Sciatic nerve (tissue), 2 donors: ENCODE data around the gene CYB5A. TPM values are rescaled to one million over a fixed set of nuclear protein-coding genes. Genes with fewer than 3 reads are reported as not detected.
"Not testable (repeated sequence)": the region's sequence is repeated elsewhere in the genome, so short reads cannot be mapped to it uniquely, and the experiment has no call there.

Source experiments
- ATAC-seq: fragments of 200-7000 bp; cut with Tn5 transposase; one replicate; pipeline ENCODE4 v1.9.1; 2020; ENCODE audit warnings: mild to moderate bottlenecking, moderate library complexity
- DNase-seq: peaks from one replicate; pipeline ENCODE4 v3.0.0-alpha.2; 2020; ENCODE audit warnings: low spot score
- intact Hi-C: fragments of 100-400 bp; cut with DNase I; formaldehyde crosslinking; loops from one replicate; pipeline ENCODE4 v1.14.2; 2022
- total RNA-seq: library from RNA; stranded (reverse); fragmentation: NEBNext Ultra II Directional; extraction: Animal tissue kit (Norgen Biotek cat#: 25700); gene quantifications from one replicate; pipeline ENCODE4 v1.2.1, GENCODE V29; 2021
- donor health status: DM: no; HTN: no; CAD: no.
- donor health status: DM: no; HTN: no; CAD: no.

CYB5A gene
- total RNA-seq, 1 donor from 2014 or later, result 117 TPM

DNA sequence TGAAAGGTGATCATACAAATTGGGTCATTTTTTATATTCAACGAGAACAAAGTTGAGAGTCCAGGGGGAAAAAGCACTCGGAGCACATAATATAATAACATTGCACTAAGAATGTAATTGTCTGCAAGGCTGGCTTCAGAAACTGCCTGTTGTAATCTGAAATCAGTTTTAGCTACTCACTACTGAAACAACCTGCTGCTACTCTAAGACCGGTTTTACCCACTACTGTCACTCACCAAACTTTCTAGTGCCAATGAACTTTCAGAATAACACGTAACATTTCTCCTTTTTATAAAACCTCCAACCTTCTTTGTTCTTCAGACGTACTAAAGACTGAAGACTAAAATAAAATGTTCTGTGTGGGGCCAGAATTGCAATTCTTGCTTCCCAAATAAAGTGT is 11.5 kb upstream of the CYB5A start:
- intact Hi-C loops, result no loop called here
- DNase-seq (no peak), ATAC-seq (no peak)

DNA sequence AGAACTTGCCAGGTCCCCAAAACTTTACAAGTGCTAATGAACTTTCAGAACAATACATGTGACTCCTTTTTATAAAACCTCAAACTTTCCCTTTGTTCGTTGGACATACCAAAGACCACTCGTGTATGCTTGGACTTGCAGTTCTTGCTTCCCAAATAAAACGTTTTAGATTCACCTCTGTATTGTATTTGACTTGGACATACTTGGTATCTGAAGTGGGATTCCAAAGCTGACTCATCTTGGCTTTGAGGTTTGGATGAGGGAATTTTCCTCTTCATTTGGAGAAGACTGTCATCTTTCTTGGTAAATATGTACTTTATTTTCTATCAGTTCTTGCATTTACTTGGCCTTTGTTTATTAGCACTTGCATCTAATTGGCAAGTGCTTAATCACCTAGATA is 8.0 kb upstream of the CYB5A start:
- ATAC-seq, result no peak
- intact Hi-C loops, result no loop called here
- no peak for DNase-seq

DNA sequence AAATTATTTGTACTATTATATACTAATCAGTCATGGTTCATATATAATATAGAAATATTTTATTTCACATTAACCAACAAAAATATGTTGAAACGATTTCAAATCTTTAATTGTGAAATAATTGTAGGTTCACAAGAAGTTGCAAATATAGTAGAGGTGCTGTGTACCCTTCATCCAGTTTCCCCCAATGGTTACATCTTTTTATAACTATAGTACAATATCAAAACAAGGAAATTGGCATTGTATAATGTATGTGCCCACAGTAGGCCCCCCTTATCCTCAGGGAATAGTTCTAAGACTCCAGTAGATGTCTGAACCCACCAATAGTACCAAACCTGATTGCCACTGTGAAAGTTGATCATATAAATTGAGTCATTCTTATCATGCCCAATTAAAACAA is 7.4 kb upstream of the CYB5A start:
- DNase-seq, result no peak
- intact Hi-C loops, result no loop called here
- no peak for ATAC-seq

DNA sequence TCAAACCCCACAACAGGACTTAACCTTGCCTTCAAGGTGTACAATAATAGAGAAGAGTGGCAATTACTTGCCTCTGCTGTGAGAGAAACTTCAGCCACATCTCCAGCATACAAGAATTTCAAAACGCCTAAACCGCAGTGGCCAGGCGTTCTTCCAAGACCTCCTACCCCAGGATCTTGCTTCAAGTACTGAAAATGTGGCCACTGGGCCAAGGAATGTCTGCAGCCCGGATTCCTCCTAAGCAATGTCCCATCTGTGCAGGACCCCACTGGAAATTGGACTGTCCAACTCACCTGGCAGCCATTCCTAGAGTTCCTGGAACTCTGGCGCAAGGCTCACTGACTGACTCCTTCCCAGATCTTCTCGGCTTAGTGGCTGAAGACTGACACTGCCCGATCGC is 2.8 kb upstream of the CYB5A start:
- DNase-seq, result no peak
- intact Hi-C loops, result no loop called here
- no peak for ATAC-seq

DNA sequence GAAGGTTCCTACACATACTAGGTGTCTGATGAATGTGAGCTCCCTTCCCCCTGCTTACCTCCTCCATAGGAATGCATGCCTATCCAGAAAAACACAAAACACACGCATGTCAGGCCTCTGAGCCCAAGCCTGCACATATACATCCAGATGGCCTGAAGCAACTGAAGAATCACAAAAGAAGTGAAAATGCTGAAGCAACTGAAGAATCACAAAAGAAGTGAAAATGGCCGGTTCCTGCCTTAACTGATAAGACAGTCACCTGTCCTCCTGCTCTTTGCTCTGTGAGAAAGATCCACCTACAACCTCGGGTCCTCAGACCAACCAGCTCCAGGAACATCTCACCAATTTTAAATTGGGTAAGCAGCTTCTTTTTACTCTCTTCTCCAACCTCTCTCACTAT is 1.2 kb upstream of the CYB5A start:
- ATAC-seq, DNase-seq, intact Hi-C loops: not testable (repeated sequence)

DNA sequence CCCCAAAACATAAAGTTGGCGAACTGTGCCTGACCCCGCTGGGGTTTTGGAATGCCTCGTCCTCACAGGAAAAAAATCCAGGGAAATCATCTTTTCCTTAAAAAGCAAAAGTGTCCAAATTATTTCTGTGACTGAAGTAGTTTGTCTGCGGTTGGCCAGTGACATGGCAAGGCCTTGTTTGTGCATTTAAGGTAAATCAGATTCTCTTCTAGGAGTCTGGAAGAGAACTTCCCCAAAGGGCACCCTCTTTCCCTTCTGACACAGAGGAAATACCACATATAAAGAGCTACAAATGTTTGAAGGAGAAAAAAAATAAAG is 737 bp upstream of the CYB5A start:
- intact Hi-C loops, result no loop called here
- DNase-seq, result no peak
- ATAC-seq, result no peak

DNA sequence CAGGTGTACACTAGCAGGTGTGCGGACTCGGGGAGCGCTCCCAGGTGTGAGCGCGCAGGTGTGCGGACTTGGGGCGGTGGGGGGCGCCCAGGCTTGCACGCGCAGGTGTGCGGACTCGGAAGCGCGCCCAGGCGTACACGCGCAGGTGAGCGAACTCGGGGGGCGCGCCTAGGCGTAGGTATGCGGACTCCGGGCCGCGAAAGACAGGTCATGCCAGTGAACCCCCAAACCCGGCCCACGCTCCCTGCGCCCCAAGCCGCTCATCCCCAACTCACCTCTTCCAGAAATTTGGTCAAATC is 342 bp downstream of the CYB5A start:
- DNase-seq (peak; percentile 67), ATAC-seq (no peak)
- intact Hi-C loops, result no loop called here

DNA sequence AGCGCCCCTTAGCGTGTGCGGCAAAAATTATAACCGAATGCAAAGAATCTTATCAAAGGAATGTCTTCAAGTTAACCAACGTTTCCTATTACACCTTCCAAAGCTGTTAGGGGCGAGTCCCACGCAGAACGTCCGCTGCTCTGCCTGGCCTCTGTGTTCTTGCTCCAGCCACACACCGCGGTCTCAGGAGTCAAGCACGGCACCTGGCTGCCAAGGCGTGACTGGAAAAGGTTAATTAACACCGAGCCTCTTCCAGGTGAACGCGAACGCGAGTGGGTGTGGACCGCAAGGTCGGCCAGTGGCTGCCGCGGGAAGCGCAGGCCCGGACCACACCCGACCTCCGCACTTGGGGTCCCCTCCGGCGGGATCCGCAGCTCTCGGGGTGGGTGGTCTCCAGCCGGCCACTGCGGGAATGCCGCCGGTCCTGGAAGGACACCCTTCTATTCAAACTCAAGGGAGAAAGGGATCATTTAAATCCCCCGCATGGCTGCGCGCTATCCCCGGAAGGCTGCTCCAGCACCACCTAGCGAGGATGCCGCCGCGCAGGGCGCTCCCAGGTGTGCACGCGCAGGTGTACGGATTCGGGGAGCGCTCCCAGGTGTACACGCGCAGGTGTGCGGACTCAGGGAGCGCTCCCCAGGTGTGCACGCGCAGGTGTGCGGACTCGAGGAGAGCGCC is 830 bp downstream of the CYB5A start:
- ATAC-seq (peak; percentile 1), DNase-seq (peak; percentile 68)
- intact Hi-C loops, result no loop called here

DNA sequence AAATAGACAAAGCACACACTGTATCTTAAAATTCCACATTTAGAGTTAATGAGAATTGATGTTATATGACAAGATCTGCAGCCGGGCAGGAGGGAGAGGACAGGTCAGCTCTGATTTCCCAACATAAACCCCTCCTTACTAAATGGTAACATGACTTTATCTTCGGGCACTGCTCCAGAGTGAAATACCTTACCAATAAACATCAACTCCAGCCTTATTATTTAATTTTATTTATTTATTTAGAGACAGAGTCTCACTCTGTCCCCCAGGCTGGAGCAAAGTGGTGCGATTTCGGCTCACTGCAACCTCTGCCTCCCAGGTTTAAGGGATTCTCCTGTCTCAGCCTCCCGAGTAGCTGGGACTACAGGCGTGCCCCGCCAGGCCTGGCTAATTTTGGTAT is 1.7 kb downstream of the CYB5A start:
- DNase-seq (no peak), ATAC-seq (no peak)
- intact Hi-C loops, result no loop called here

DNA sequence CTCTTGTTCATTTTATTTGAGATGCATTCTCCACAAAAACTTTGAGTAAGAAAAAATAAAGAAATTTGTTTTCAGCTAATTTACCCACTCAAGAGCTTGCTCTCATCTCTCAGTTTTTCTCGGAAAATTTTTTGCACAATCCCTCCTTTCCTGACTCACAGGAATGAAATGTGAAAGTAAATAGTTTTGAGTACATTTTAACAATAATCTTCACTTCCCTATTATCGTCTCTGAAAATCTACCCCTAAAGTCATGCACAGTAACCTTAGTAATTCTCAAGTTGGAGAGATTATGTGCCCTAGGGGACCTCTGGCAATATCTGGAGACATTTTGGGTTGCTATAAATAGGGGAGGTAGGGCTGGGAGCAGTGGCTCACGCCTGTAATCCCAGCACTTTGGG is 2.6 kb downstream of the CYB5A start:
- intact Hi-C loops, result no loop called here
- DNase-seq (no peak), ATAC-seq (peak; percentile 0)

DNA sequence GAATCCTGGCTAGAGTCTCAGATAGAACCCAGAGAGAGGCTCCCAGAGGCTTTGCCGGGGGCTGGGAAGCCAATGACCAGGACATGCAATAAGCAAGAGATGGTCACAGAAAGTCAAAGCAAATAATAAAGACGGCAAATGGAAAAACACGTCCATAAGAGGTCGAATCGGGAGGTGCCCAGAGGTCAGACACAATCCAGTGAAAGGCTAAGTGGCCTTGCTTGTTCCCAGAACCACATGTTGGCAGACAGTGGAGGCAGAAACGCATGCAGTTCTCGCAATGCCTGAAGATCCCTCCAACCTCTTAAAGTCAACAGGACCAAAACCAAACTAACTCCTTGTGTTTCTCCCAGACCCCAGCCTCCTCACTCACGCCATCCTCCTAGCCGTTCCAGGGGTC is 3.0 kb downstream of the CYB5A start:
- no peak for DNase-seq
- intact Hi-C loops, result no loop called here
- peak; percentile 27 for ATAC-seq

DNA sequence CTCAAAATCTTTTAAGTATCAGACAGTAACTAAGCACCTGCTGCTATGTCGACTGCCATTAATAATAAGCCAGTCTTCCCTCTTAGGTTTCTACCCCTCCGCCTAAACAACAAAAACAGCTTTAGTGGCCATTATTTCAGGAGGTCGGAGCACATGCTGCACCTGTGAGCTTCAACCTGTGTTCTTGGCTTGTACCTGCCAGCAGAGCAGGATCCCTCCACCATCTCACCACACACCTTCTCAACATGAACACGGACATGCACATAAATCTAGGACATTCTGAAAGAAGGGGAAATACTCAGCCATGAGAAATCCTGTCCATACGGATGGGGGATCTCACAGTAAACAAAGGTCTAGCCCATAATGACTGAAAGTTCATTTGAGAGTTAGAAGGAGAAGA is 3.7 kb downstream of the CYB5A start:
- DNase-seq, result no peak
- intact Hi-C loops, result no loop called here
- ATAC-seq, result no peak

DNA sequence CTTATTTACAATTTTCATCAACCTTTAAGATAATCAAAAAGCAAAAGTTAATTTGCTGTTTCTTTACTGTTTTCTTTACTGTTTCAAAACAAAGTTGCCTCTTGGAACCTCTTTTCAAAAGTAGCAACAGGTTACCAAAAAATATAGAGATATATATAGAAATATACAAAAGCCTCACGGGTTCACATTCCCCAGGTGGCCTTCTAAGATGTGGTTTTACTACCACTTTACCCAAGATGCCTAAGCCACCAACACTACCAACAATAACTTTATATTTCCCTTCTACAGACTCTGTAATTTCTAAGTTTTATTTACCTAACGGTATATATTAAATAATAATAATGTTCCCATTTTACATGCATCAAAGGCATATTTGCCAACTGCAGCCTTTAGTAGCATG is 4.9 kb downstream of the CYB5A start:
- DNase-seq (no peak), ATAC-seq (no peak)
- intact Hi-C loops, result no loop called here

DNA sequence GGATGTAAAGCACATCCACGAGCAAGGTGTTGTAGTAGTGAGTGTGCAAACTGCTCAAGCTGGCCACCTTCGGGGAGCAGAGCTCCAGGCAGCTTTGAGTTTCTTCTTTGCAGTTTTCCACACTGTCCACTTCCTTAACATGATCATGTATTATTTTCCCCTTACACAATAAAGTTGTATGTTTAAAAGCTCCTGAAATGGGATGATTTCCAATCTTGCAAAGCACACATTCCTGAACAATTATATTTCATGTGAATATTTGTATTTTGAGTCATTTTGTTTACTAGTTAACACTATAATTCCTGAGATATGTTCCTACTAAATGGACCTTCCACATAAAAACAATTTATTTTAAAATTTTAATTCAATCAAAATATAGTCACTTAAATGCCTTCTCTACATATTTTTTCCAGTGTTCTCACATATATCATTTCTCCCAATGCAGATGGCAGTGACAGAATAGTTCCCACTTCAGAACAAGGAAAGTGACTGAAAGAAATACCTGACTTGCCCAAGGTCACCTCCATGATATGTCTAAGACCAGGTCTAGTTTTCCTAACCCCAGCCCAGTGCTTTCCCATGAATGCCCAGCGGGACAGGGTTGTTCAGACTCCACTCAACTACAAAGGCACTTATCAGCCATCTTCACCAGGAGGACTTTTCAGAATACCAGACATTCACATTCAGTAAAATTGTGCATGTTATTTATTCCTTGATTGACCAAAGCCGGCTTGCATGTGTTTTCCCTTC is 5.5 kb downstream of the CYB5A start:
- DNase-seq, result no peak
- no peak for ATAC-seq
- intact Hi-C loops, result no loop called here

DNA sequence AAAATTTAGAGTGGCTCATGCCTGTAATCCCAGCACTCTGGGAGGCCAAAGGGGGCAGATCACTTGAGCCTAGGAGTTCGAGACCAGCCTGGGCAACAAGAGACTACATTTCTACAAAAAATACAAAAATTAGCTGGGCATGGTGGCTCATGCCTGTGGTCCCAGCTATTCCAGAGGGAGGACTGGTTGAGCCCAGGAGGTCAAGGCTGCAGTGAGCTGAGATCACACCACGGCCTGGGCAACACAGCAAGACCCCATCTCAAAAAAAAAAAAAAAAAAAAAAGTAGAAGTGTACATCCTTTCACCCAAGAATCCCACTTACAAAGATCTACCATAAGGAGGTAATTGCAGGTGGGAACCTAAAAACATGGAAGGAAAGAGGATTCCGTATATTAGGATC is 6.2 kb downstream of the CYB5A start:
- intact Hi-C loops, ATAC-seq, DNase-seq: not testable (repeated sequence)

DNA sequence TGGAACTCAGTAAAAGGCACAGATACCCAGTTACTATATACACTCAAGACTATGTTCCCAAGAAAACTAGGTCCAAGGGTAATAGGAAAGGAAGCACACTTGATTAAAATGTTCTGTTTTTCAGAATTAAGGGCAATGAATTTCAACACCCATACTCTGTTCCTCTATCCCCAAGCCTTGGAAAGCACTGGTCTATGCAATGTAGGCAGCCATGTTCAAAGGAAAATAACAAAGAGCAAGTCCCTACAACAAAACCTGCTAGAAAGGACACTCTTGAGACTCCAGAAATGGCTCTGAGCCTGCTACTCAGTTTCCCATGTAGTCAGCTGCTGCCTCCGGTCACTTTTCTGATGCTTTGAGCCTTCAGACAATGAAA is 6.8 kb downstream of the CYB5A start:
- ATAC-seq, result no peak
- DNase-seq, result no peak
- intact Hi-C loops, result no loop called here

DNA sequence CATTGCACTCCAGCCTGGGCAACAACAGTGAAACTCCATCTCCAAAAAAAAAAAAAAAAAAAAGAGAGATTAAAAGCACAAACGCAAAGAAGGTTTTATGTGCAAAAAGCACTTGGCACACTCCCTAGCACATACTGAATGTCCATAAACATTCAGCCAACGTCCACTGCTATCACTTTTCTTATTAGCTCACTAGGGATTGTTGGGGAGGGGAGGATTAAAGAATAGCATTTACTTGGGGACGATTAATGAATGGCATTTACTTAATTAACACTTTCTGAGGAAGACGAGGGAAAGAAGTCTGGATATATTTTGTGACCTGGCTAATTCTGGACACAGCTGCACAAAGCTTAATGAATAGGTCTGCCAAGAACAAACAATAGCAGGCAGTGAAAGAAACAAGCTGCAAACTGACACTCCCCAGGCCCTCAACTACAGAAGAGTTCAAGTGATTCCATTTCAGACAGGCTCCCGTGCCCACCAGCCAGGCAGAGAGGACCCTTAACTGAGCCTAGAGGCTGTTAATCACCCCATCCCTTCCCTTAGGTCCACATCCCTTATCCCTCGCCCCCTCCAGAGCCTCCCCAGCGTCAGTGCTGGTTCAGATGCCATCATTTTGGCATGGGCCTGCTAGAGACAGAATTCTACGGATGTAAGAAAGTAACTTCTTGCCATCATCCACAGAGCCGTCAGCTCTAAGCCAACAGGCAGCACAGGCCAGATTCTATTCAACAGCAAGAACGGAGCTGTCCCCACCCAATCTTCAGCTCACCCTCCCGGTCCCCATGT is 7.4 kb downstream of the CYB5A start:
- intact Hi-C loops, result no loop called here
- no peak for DNase-seq
- ATAC-seq, result peak; percentile 43

DNA sequence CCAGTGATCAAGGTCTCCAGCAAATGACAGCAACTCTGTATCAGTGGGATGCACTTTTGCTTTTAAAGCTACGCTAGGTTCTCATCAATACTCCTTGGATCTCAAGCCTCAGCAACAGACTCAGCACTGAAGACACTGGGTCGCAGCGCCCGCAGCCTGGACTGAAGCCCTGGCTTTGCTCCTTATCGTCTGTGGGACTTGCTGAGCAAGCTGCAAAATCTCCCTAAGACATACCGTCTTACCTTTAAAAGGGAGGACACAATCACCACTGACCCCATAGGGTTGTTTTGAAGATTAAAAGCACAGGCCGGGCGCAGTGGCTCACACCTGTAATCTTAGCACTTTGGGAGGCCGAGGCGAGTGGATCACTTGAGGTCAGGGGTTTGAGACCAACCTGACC is 8.1 kb downstream of the CYB5A start:
- ATAC-seq, result no peak
- no peak for DNase-seq
- intact Hi-C loops, result no loop called here

DNA sequence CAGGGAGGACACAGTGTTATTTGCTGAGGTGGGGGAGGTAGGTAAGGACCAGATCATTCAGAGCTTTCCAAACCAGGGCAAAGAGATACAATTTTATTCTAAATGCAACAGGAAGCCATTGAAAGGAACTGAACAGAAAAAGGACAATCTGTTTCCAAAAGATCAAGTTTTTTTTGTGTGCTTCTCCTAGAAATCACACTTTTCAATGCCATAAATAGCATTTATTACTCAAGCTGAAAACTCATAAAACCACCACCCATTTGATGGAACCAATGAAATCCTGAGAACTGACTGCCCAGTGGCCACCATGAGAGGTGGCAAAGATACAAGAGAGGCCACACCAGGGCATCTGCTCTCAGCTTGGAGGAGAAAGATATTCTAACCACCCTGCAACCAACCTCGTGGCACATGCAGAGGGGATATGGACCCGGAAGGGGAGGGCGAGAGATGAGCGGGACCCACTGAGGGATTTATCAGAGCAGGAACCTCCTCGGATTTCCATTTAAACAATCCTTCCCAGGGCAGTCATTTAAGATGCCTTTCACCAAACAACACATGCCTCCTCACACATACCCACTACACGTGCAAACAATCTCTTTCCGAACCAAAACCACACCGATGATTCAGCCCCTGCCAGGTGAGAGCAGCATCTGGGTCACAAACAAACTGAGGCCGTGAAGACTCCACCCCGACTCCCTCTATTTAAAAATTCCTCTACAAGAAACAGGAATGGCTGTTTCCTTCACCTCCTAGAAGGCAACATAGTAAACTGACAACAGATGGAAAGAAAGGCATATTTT is 8.8 kb downstream of the CYB5A start:
- intact Hi-C loops, result no loop called here
- DNase-seq (no peak), ATAC-seq (no peak)
